Measurements from ENCODE around the gene ANKRD40. TPM values are rescaled to one million over a fixed set of nuclear protein-coding genes. Genes with fewer than 3 reads are reported as not detected.

Gene ANKRD40
- total and polyA plus RNA-seq, 2 donors from 2014 or later = 15.8 to 37.6 TPM

DNA sequence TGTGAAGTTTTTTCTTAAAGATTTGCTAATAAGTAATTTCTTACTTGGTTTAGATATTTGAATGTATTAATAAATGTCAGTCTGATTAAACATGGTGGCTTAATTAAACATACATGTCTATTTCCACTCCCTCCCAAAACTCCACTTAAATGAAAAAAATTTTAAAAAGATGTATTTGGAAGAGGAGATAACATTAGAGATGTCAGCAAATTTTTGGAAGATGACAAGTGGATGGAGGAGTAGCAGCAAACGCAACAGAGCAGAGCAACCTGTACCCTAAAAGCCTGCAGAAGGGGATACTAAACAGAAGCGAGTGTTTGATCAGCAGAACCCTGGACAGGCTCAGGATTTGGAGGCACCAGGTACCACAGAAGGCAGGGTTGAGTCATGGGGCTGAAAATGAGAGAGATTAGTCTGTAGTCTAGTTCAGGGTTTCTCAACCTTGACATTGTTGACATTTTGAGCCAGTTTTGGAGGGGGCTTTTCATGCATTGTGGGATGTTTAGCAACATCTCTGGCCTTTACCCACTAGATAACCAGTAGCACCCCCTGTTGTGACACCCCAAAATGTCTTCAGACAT lies 29.5 kb upstream of the ANKRD40 start:
- FAIRE-seq (no peak), DNase-seq (no peak)
- H3K9ac ChIP-seq (ENCODE audit: low read length in 3 of 3) = no peak overlapping the region
- no peaks in the 10 kb centered on the region for H3K4me1 ChIP-seq (ENCODE audit: control insufficient read depth in 2 of 3, insufficient read depth in 2 of 3, low read depth in 1 of 3, low read length in 3 of 3)
- H3K27ac ChIP-seq (ENCODE audit: low read depth in 2 of 2, low read length in 2 of 2) = no peak overlapping the region
- intact Hi-C loops (cut with DNase I) = no loop called here
- H3K9me3 ChIP-seq (ENCODE audit: control insufficient read depth in 2 of 3, insufficient read depth in 1 of 3, low read length in 3 of 3) = no peaks in the 10 kb centered on the region
- no peak overlapping the region for H3K4me3 ChIP-seq (ENCODE audit: low read length in 3 of 3)
- no peaks in the 10 kb centered on the region for H3K27me3 ChIP-seq (ENCODE audit: control insufficient read depth, insufficient read depth, low read length)
- TF ChIP-seq CTCF (IDR thresholded peaks at IDR 0.05; ENCODE audit: borderline replicate concordance, extremely low read depth, insufficient read depth) = no peak
- H3K36me3 ChIP-seq (ENCODE audit: control insufficient read depth in 2 of 3, insufficient read depth in 3 of 3, low read length in 3 of 3) = peaks cover 15 to 39% (median 16%) of the 10 kb centered on the region in 3 donors

GRCh38 chr17:50735287-50735686 lies 27.6 kb upstream of the ANKRD40 start:
- Histone ChIP-seq H3K27me3 (ENCODE audit: control insufficient read depth, insufficient read depth, low read length) (no peaks in the 10 kb centered on the region), H3K27ac (ENCODE audit: low read depth in 2 of 2, low read length in 2 of 2) (no peak overlapping the region), H3K9ac (ENCODE audit: low read length in 3 of 3) (no peak overlapping the region), H3K4me3 (ENCODE audit: low read length in 3 of 3) (no peak overlapping the region), H3K4me1 (ENCODE audit: control insufficient read depth in 2 of 3, insufficient read depth in 2 of 3, low read depth in 1 of 3, low read length in 3 of 3) (peaks cover 0 to 6% (median 0%) of the 10 kb centered on the region in 3 donors), H3K9me3 (ENCODE audit: control insufficient read depth in 2 of 3, insufficient read depth in 1 of 3, low read length in 3 of 3) (no peaks in the 10 kb centered on the region), H3K36me3 (ENCODE audit: control insufficient read depth in 2 of 3, insufficient read depth in 3 of 3, low read length in 3 of 3) (peaks cover 2 to 21% (median 10%) of the 10 kb centered on the region in 3 donors)
- DNase-seq (no peak), FAIRE-seq (no peak)
- no peak for TF ChIP-seq CTCF (IDR thresholded peaks at IDR 0.05; ENCODE audit: borderline replicate concordance, extremely low read depth, insufficient read depth)
- intact Hi-C loops (cut with DNase I) = no loop called here

GRCh38 chr17:50731575-50732460 lies 24.1 kb upstream of the ANKRD40 start:
- Histone ChIP-seq H3K9ac (ENCODE audit: low read length in 3 of 3) (no peak overlapping the region), H3K4me3 (ENCODE audit: low read length in 3 of 3) (no peak overlapping the region), H3K27me3 (ENCODE audit: control insufficient read depth, insufficient read depth, low read length) (no peaks in the 10 kb centered on the region), H3K27ac (ENCODE audit: low read depth in 2 of 2, low read length in 2 of 2) (no peak overlapping the region), H3K4me1 (ENCODE audit: control insufficient read depth in 2 of 3, insufficient read depth in 2 of 3, low read depth in 1 of 3, low read length in 3 of 3) (peaks cover 0 to 16% (median 13%) of the 10 kb centered on the region in 3 donors), H3K36me3 (ENCODE audit: control insufficient read depth in 2 of 3, insufficient read depth in 3 of 3, low read length in 3 of 3) (no peaks in the 10 kb centered on the region), H3K9me3 (ENCODE audit: control insufficient read depth in 2 of 3, insufficient read depth in 1 of 3, low read length in 3 of 3) (no peaks in the 10 kb centered on the region)
- no peak for DNase-seq
- TF ChIP-seq CTCF (IDR thresholded peaks at IDR 0.05; ENCODE audit: borderline replicate concordance, extremely low read depth, insufficient read depth) = no peak
- FAIRE-seq = no peak
- intact Hi-C loops (cut with DNase I) = no loop called here

Measured in kidney (tissue), 14 donors.